ENCODE measurements around the gene HLCS.

Gene HLCS

DNA sequence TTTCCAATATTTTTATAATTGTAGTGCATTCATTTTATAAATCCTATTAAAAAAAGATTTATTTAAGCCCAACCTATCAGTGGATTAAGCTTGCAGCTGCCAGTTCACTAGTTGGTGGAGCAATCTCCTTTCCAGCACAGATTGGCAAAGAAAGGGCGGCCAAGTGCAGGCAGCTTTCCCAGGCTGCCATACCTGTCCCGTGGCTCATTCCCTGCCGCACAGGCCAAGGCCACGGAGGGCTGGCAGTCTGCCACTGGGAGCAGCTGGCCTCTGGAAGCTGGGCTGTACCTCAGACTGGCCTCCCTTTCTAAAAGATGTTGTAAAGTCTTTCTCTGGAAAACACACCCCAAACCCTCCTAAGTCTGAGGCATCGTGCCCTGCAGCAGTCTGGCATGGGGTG lies 193.4 kb downstream of the HLCS start:
- H3K4me3 ChIP-seq (ENCODE audit: low read length in 2 of 2), result no peak overlapping the region
- no peak overlapping the region for H3K23ac ChIP-seq (ENCODE audit: low read depth, low read length, poor library complexity)
- H3K9me3 ChIP-seq (replicated peaks in 1 of 2; ENCODE audit: control insufficient read depth in 2 of 2, insufficient read depth in 1 of 2, low read depth in 1 of 2, low read length in 2 of 2), result no peaks in the 10 kb centered on the region
- H3K27me3 ChIP-seq (ENCODE audit: control insufficient read depth in 3 of 3, insufficient read depth in 3 of 3, low read depth in 1 of 3, low read length in 3 of 3), result no peaks in the 10 kb centered on the region
- no peak overlapping the region for H4K91ac ChIP-seq (ENCODE audit: low read depth, low read length, poor library complexity)
- no peak overlapping the region for H3K14ac ChIP-seq (ENCODE audit: low read length)
- no peak overlapping the region for H4K8ac ChIP-seq (ENCODE audit: low read depth, low read length)
- H3K27ac ChIP-seq (replicated peaks; ENCODE audit: low read length), result no peak overlapping the region
- no peak for DNase-seq (ENCODE audit: low spot score)
- H2BK120ac ChIP-seq (ENCODE audit: low read depth, low read length), result no peak overlapping the region
- no peak overlapping the region for H2AFZ ChIP-seq (ENCODE audit: low read length)
- H2AK5ac ChIP-seq (ENCODE audit: low read depth, low read length), result no peak overlapping the region
- no peak overlapping the region for H2BK5ac ChIP-seq (ENCODE audit: low read length)
- H3K79me1 ChIP-seq (ENCODE audit: low read depth, low read length), result no peaks in the 10 kb centered on the region
- H3K4ac ChIP-seq (ENCODE audit: low read length), result no peak overlapping the region
- H3K4me2 ChIP-seq (ENCODE audit: insufficient read depth, low read length, poor library complexity, severe bottlenecking), result no peak overlapping the region
- peak overlapping the region; percentile 16 for H2BK15ac ChIP-seq (ENCODE audit: low read length)
- no peak overlapping the region for H2BK12ac ChIP-seq (ENCODE audit: low read length)
- peak overlapping the region; percentile 73 for H3K18ac ChIP-seq (ENCODE audit: low read length)
- no CpG with 5 or more reads among the region's 5 CpGs for WGBS, 2 donors (ENCODE audit: extremely low coverage in 2 of 2, insufficient read length in 2 of 2, insufficient replicate concordance in 1 of 2)
- no peak overlapping the region for H3K9ac ChIP-seq (ENCODE audit: low read depth, low read length, poor library complexity)
- no peaks in the 10 kb centered on the region for H3K36me3 ChIP-seq (replicated peaks in 1 of 2; ENCODE audit: control insufficient read depth in 2 of 2, insufficient read depth in 2 of 2, low read length in 2 of 2)
- peaks cover 11 to 13% of the 10 kb centered on the region in 2 donors for H3K4me1 ChIP-seq (ENCODE audit: control insufficient read depth in 2 of 2, insufficient read depth in 1 of 2, low read depth in 1 of 2, low read length in 2 of 2)

DNA sequence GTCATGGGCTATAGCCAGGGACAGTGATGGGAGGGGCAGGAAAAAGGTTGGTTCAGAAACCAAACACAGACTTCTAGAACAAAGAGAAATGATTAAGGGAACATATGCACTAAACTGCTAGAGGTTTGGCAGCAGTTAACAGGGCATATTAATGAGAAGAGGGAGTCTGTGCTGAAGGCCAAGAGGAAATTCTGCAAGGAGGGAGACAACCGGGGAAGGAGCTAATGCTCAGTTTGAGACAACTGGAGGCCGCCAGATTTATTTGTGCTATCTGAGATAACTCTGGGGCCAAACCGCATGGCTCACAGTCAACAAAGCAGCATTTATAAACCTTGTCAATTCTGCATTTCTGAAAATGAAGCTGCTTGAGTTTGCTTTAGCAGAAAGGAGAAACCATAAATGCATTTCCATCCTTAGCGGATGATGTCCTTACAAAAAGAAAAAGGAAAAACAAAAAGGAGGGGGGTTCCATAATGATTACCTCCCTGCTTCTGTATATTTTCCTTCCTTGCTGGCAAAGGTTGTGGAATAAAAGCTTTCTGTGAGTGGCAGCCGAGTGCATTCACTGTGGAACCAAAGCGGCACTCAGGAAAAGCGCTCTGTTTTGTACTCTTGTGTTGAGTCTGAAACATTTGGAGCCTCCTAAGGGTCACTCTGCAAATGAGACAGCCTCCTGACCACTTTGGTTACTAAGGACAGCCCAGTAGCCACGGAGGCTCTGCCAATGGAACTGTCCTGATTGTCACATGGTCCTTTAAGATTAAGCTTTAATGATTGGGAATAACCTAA lies 197.2 kb downstream of the HLCS start:
- H2BK120ac ChIP-seq (ENCODE audit: low read depth, low read length), result no peak overlapping the region
- no peak overlapping the region for H3K4ac ChIP-seq (ENCODE audit: low read length)
- H3K27ac ChIP-seq (replicated peaks; ENCODE audit: low read length), result no peak overlapping the region
- no peaks in the 10 kb centered on the region for H3K9me3 ChIP-seq (replicated peaks in 1 of 2; ENCODE audit: control insufficient read depth in 2 of 2, insufficient read depth in 1 of 2, low read depth in 1 of 2, low read length in 2 of 2)
- no peak overlapping the region for H3K4me2 ChIP-seq (ENCODE audit: insufficient read depth, low read length, poor library complexity, severe bottlenecking)
- no peak overlapping the region for H2AK5ac ChIP-seq (ENCODE audit: low read depth, low read length)
- H3K4me1 ChIP-seq (ENCODE audit: control insufficient read depth in 2 of 2, insufficient read depth in 1 of 2, low read depth in 1 of 2, low read length in 2 of 2), result peaks cover 11 to 13% of the 10 kb centered on the region in 2 donors
- H2BK5ac ChIP-seq (ENCODE audit: low read length), result no peak overlapping the region
- no CpG with 5 or more reads among the region's 8 CpGs for WGBS, 2 donors (ENCODE audit: extremely low coverage in 2 of 2, insufficient read length in 2 of 2, insufficient replicate concordance in 1 of 2)
- no peak overlapping the region for H3K23ac ChIP-seq (ENCODE audit: low read depth, low read length, poor library complexity)
- peak overlapping the region; percentile 31 for H2AFZ ChIP-seq (ENCODE audit: low read length)
- H3K27me3 ChIP-seq (ENCODE audit: control insufficient read depth in 3 of 3, insufficient read depth in 3 of 3, low read depth in 1 of 3, low read length in 3 of 3), result no peaks in the 10 kb centered on the region
- no peak overlapping the region for H4K91ac ChIP-seq (ENCODE audit: low read depth, low read length, poor library complexity)
- H3K79me1 ChIP-seq (ENCODE audit: low read depth, low read length), result no peaks in the 10 kb centered on the region
- H2BK12ac ChIP-seq (ENCODE audit: low read length), result peak overlapping the region; percentile 67
- H3K4me3 ChIP-seq (ENCODE audit: low read length in 2 of 2), result no peak overlapping the region
- H4K8ac ChIP-seq (ENCODE audit: low read depth, low read length), result no peak overlapping the region
- no peak overlapping the region for H3K9ac ChIP-seq (ENCODE audit: low read depth, low read length, poor library complexity)
- DNase-seq (ENCODE audit: low spot score), result no peak
- peak overlapping the region; percentile 44 for H3K18ac ChIP-seq (ENCODE audit: low read length)
- H3K36me3 ChIP-seq (replicated peaks in 1 of 2; ENCODE audit: control insufficient read depth in 2 of 2, insufficient read depth in 2 of 2, low read length in 2 of 2), result peaks cover 0 to 2% of the 10 kb centered on the region in 2 donors
- no peak overlapping the region for H3K14ac ChIP-seq (ENCODE audit: low read length)
- no peak overlapping the region for H2BK15ac ChIP-seq (ENCODE audit: low read length)

- no CpG with 5 or more reads among the region's 13 CpGs for WGBS, 2 donors (ENCODE audit: extremely low coverage in 2 of 2, insufficient read length in 2 of 2, insufficient replicate concordance in 1 of 2)
- no peak overlapping the region for H2AK5ac ChIP-seq (ENCODE audit: low read depth, low read length)
- no peak overlapping the region for H3K9ac ChIP-seq (ENCODE audit: low read depth, low read length, poor library complexity)
- H3K4me3 ChIP-seq (ENCODE audit: low read length in 2 of 2), result no peak overlapping the region
- no peak overlapping the region for H2BK120ac ChIP-seq (ENCODE audit: low read depth, low read length)
- peak overlapping the region; percentile 71 for H3K18ac ChIP-seq (ENCODE audit: low read length)
- H2BK12ac ChIP-seq (ENCODE audit: low read length), result peak overlapping the region; percentile 67
- H3K27ac ChIP-seq (replicated peaks; ENCODE audit: low read length), result no peak overlapping the region
- no peak overlapping the region for H4K8ac ChIP-seq (ENCODE audit: low read depth, low read length)
- H3K4ac ChIP-seq (ENCODE audit: low read length), result no peak overlapping the region
- peaks cover 11 to 12% of the 10 kb centered on the region in 2 donors for H3K4me1 ChIP-seq (ENCODE audit: control insufficient read depth in 2 of 2, insufficient read depth in 1 of 2, low read depth in 1 of 2, low read length in 2 of 2)
- H3K36me3 ChIP-seq (replicated peaks in 1 of 2; ENCODE audit: control insufficient read depth in 2 of 2, insufficient read depth in 2 of 2, low read length in 2 of 2), result peaks cover 0 to 2% of the 10 kb centered on the region in 2 donors
- DNase-seq (ENCODE audit: low spot score), result no peak
- H3K4me2 ChIP-seq (ENCODE audit: insufficient read depth, low read length, poor library complexity, severe bottlenecking), result no peak overlapping the region
- no peaks in the 10 kb centered on the region for H3K9me3 ChIP-seq (replicated peaks in 1 of 2; ENCODE audit: control insufficient read depth in 2 of 2, insufficient read depth in 1 of 2, low read depth in 1 of 2, low read length in 2 of 2)
- H3K23ac ChIP-seq (ENCODE audit: low read depth, low read length, poor library complexity), result no peak overlapping the region
- no peaks in the 10 kb centered on the region for H3K79me1 ChIP-seq (ENCODE audit: low read depth, low read length)
- H4K91ac ChIP-seq (ENCODE audit: low read depth, low read length, poor library complexity), result no peak overlapping the region
- H3K27me3 ChIP-seq (ENCODE audit: control insufficient read depth in 3 of 3, insufficient read depth in 3 of 3, low read depth in 1 of 3, low read length in 3 of 3), result no peaks in the 10 kb centered on the region
- peak overlapping the region; percentile 25 for H3K14ac ChIP-seq (ENCODE audit: low read length)
- no peak overlapping the region for H2BK5ac ChIP-seq (ENCODE audit: low read length)
- H2AFZ ChIP-seq (ENCODE audit: low read length), result peak overlapping the region; percentile 25
- peak overlapping the region; percentile 1 for H2BK15ac ChIP-seq (ENCODE audit: low read length)
Measured at GRCh38 chr21:36768496-36768895, 198.0 kb downstream of the HLCS start.

DNA sequence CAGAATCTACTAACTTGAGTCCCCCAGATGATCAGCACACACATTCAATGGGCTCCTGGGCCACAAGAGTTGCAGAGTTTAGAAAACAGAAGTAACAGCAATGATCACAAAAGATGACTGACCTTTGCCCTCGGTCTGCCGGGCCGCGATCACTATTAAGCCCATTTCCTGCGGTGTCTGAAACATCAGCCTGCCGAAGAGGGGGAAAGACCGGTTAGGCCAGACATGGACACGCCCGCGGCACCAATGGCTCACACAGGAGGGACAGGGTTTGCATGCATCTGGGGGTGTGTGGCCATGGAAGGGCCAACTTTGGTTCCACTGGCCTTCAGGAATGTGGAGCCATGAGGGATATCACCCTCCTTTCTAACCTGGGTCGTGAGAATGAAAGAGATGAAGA lies 199.4 kb downstream of the HLCS start:
- Histone ChIP-seq H2BK12ac (ENCODE audit: low read length) (peak overlapping the region; percentile 51), H3K4me2 (ENCODE audit: insufficient read depth, low read length, poor library complexity, severe bottlenecking) (no peak overlapping the region), H3K27me3 (ENCODE audit: control insufficient read depth in 3 of 3, insufficient read depth in 3 of 3, low read depth in 1 of 3, low read length in 3 of 3) (no peaks in the 10 kb centered on the region), H4K91ac (ENCODE audit: low read depth, low read length, poor library complexity) (no peak overlapping the region), H2AK5ac (ENCODE audit: low read depth, low read length) (no peak overlapping the region), H3K4ac (ENCODE audit: low read length) (no peak overlapping the region), H3K27ac (replicated peaks; ENCODE audit: low read length) (no peak overlapping the region), H3K9me3 (replicated peaks in 1 of 2; ENCODE audit: control insufficient read depth in 2 of 2, insufficient read depth in 1 of 2, low read depth in 1 of 2, low read length in 2 of 2) (no peaks in the 10 kb centered on the region), H3K23ac (ENCODE audit: low read depth, low read length, poor library complexity) (no peak overlapping the region), H2BK120ac (ENCODE audit: low read depth, low read length) (no peak overlapping the region), H2BK5ac (ENCODE audit: low read length) (no peak overlapping the region), H3K18ac (ENCODE audit: low read length) (no peak overlapping the region), H2BK15ac (ENCODE audit: low read length) (no peak overlapping the region), H3K4me1 (ENCODE audit: control insufficient read depth in 2 of 2, insufficient read depth in 1 of 2, low read depth in 1 of 2, low read length in 2 of 2) (peaks cover 9 to 11% of the 10 kb centered on the region in 2 donors), H3K4me3 (ENCODE audit: low read length in 2 of 2) (no peak overlapping the region), H4K8ac (ENCODE audit: low read depth, low read length) (no peak overlapping the region), H3K9ac (ENCODE audit: low read depth, low read length, poor library complexity) (no peak overlapping the region), H3K14ac (ENCODE audit: low read length) (no peak overlapping the region), H3K79me1 (ENCODE audit: low read depth, low read length) (no peaks in the 10 kb centered on the region), H2AFZ (ENCODE audit: low read length) (no peak overlapping the region), H3K36me3 (replicated peaks in 1 of 2; ENCODE audit: control insufficient read depth in 2 of 2, insufficient read depth in 2 of 2, low read length in 2 of 2) (peaks cover 0 to 2% of the 10 kb centered on the region in 2 donors)
- DNase-seq (ENCODE audit: low spot score), result no peak
- no CpG with 5 or more reads among the region's 11 CpGs for WGBS, 2 donors (ENCODE audit: extremely low coverage in 2 of 2, insufficient read length in 2 of 2, insufficient replicate concordance in 1 of 2)

Data from neuronal stem cell (in vitro differentiated cells).